Measurements from ENCODE around the gene TSSK3.

TSSK3 gene

DNA sequence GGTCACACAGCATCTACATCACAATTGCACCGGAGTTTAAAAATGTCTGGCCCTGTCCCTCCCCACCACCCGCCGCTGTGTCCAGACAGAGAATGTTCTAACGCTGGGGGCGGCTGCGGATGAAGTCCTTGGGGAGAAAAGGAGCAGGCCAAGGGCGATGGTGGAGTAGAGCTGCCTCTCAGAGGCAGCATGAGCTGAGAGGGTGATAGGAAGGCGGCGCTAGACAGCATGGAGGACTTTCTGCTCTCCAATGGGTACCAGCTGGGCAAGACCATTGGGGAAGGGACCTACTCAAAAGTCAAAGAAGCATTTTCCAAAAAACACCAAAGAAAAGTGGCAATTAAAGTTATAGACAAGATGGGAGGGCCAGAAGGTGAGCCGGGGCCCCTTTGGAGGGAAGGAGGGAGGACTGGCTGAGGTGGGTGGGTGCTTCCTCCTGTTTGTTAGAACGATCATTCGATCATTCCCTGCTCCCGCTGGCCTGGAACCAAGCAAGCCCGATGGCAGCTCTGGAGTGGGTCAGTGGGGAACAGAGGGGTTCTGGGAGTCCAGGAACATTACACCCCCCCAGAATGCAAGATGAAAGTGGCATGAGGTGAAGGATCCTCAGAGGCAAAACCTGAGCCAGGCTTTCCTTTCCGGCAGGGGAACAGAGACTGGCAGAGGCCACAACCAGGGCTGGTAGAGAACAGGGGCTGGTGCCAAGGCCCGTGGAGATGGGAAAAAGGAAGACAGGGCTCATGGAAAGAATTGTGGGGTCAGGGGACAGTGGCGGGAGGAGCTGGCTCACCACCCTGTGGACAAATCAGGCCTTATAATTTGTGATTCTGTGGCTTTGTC, at the start of gene TSSK3, which contains the start of gene FAM229A:
Gene TSSK3, plus strand, starts transcription at position 66 of the 840 bp plus-strand sequence. Its CDS starts 163 bp downstream, at position 229.
Gene FAM229A, minus strand, starts transcription at position 12 of the 840 bp plus-strand sequence. CDS start 394 bp downstream, outside the sequence.
- no peak for DNase-seq (ENCODE audit: low read depth in 2 of 2)

GRCh38 chr1:32316903-32317277, 45.4 kb upstream of the TSSK3 start:
- no peak for DNase-seq (ENCODE audit: low read depth in 2 of 2)

- DNase-seq (ENCODE audit: low read depth in 2 of 2): no peak
These were observed 44.0 kb upstream of the TSSK3 start for GRCh38 chr1:32318127-32318869.

GRCh38 chr1:32321712-32322291, 40.5 kb upstream of the TSSK3 start:
- DNase-seq (ENCODE audit: low read depth in 2 of 2): no peak

- no peak for DNase-seq (ENCODE audit: low read depth in 2 of 2)
These were observed 35.1 kb upstream of the TSSK3 start for GRCh38 chr1:32327204-32327603.

DNA sequence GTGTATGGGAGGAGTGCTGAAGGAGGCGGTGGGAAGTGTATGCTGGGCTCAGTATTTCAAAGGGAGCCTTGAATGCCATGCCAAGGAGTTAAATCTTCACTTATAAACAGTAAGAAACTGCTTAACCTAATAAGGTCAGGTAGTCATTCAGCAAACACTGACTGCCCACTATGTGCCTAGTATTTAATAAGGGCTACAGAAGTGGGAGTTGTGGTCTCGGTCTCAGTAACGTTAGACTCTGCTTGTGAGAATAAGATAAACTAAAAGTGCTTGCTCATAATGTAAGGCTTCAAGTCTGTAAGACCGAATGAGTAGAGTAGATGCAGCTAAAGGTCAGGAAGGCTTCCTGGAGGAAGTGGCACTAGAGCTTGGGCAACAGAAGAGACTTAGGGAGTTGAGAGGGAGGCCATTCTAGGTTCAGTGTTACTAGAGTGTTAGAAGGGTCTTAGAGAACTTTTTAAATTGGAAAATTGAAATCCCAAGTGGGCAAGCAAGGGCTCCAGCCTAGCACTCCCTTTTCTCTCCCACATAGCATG, 32.3 kb upstream of the TSSK3 start:
- DNase-seq (ENCODE audit: low read depth in 2 of 2): no peak

GRCh38 chr1:32330558-32331151, 31.7 kb upstream of the TSSK3 start:
- no peak for DNase-seq (ENCODE audit: low read depth in 2 of 2)

GRCh38 chr1:32331549-32331948, 30.8 kb upstream of the TSSK3 start:
- no peak for DNase-seq (ENCODE audit: low read depth in 2 of 2)

GRCh38 chr1:32332290-32333079, 29.9 kb upstream of the TSSK3 start:
- no peak for DNase-seq (ENCODE audit: low read depth in 2 of 2)

DNA sequence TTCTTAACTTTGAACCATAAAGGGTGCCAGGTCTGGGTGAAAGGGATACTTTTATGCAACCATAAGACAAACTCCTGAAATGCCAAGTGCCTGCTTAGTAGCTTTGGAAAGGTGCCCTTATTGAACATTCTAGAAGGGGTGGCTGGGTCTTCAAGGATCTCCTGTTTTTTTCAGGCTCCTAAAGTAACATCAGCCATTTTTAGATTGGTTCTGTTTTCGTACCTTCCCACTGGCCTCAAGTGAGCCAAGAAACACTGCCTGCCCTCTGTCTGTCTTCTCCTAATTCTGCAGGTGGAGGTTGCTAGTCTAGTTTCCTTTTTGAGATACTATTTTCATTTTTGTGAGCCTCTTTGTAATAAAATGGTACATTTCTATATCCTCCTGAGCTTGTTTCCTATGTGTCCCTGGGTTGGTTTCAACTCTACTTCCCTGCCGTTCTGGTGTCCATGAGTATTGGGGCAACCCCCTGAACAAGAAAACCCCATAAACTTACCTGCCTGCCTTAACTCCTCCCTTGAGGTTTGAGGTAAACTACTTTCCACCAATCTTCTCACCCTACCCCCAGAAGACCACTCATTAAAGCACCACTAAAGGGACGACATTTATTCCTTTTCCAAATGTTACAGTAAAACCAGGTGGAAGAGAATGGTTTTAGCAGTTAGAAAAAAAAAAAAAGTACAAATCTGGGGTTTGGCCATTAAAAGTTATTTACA, 28.9 kb upstream of the TSSK3 start:
- DNase-seq (ENCODE audit: low read depth in 2 of 2): no peak

DNA sequence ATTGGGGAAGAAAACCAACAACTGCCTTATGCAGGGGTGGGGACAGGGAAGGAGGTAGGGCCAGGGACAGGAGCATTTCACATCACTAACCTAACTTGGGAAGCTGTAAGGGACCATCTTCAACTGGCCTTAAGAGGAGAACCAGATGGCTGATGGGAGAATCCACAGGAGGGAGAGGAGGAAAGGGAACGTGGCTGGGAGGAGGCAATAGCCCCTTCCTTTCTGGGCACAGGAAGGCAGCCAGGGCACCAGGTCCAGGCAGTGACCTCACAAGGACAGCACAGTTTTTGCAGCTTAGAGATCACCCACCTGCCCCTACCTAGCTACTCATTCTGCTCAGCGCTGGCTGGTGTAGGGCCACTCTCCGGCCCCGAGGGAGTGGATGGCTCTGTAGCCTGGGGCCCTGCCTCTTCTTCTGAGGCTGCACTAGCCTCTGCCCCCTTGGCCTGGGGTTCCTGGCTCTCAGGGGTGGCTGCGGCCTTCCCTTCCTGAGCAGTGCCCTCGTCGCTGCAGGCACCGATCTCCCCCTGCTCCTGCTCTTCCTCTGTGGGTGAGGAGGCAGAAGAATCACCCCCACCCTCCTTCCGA, 28.0 kb upstream of the TSSK3 start:
- DNase-seq (ENCODE audit: low read depth in 2 of 2): no peak

DNA sequence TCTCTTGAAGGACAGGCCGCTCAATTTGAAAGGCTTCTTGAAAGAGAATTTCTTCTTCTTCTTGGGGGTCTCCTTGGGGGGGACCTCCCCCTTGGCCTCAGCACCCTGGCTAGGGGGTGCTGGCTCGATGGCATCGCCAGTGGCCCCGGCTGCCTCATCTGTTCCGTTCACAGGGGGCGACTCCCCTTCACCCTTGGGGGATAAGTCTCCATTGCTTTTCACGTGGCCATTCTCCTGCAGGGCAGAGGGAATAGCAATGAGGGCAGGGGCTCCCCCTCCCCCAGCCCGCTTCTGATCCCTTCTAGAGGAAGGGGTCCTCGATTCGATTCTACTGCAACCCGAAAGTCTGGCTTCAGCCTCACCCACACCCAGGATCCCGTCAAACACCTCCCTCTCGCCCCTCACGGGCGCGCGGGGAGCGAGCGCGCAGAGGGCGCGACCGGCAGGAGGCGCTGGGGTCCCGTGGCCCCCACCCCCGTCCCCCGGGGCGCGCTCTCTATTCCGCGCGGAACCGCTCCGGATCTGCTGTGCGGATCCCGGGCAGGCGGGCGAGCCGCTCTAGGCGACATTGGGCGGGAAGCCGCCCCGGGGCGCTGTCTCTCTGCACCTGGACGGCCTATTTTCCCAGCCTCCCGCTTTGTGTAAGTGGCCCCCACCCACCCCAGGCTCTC, 27.3 kb upstream of the TSSK3 start:
- DNase-seq (ENCODE audit: low read depth in 2 of 2): peak; percentile 27 to 63

DNA sequence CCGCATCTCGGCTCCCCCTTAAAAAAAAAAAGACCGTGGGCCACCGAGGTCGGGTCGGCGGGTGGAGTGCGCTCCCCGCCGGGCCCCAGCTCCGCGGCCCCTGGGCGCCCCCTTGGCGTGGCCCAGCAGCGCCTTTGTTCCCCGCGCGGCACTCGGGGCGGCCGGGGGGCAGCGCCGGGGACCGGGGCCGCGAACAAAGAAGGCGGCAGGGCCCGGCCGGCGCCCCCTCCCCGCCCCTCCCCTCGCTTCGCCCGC, 26.9 kb upstream of the TSSK3 start:
- no peak for DNase-seq (ENCODE audit: low read depth in 2 of 2)

DNA sequence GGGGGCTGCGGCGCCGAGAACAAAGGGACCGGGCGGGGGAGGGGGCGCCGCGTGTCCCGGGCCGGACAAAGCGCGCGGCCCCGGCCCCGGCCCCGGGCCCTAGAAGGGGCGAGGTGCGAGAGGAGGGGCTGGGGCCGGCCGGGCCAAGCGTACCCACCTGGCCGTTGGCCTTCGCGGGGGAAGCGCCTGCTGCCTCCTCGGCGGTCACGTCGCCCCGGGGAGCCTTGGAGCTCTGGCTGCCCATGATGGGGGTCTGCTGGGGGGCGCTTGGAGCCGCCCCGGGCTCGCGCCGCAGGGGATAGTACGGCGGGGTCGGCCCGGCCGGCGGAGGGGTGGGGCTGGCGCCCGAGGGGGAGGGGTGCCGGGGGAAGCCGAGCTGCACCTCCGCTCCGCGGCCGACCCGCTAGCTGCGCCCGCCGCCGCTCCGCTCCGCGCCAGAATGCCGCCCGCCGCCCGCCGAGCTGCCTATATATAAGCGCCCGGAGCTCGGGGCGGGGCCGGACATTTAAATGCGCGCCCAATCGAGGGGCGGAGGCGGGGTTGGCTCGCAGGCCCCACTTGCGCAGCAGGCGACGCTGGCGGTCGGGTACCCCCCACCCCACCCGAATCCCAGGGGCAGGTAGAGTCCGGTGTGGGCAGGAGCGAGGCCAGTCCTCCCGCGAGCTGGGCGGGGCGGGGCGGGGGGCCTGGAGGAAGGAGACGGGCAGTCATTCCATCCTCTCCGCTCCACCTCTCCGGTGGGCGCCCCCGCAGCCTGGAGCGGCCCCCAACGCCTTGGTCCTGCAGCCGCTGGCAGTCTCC, 26.3 kb upstream of the TSSK3 start, which contains the start of gene MARCKSL1:
Gene MARCKSL1, minus strand, starts transcription at position 444 of the 801 bp plus-strand sequence. Its CDS starts 200 bp downstream, at position 244.
- DNase-seq (ENCODE audit: low read depth in 2 of 2): peak; percentile 66 to 83

GRCh38 chr1:32336591-32336932, 25.8 kb upstream of the TSSK3 start:
- no peak for DNase-seq (ENCODE audit: low read depth in 2 of 2)

DNA sequence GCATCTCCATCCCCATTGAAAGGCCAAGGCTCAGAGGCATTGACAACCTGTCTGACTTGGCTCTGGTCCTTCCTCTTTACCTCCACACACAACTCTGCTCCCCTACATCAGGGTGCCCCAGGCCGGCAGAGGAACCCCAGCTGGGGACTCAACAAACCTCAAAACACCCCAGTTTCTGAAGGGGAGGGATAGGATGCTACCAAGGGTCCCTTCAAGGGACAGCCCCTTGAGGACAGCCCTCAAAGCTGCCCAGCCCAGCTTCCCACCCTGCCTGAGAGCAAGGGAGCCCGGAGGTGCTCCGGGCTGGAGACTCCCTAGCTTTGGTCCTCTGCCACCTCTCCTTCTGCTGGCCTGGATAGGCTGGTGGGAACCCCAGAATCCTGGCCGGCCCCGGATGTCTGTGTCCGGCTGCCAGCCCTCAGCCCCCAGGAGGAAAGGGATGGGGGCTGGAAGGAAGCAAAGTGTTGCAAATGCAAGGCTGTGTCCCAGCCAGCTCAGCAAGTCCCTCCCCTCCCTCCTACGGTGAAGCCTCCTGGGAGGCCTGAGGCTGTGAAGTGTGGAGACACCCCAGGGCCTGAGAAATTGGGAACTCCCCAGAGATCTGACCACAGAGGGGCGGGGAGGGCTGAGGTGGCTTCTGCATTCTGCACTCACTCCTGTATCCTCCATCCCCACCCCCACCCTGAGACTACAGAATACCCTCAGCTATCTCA, 25.2 kb upstream of the TSSK3 start:
- peak; percentile 47 to 58 for DNase-seq (ENCODE audit: low read depth in 2 of 2)

- no peak for DNase-seq (ENCODE audit: low read depth in 2 of 2)
These were observed 24.3 kb upstream of the TSSK3 start for GRCh38 chr1:32337855-32338636.

All from stimulated activated CD8-positive, alpha-beta memory T cell treated with anti-CD3 and anti-CD28 coated beads, Interleukin-7, amount 100 ng/mL, for 4 hours (primary cell).